GM23338 (cell line): ENCODE measurements around the gene FOXJ1. TPM values are rescaled to one million over a fixed set of nuclear protein-coding genes. Genes with fewer than 3 reads are reported as not detected.

Experiments
- ATAC-seq: fragments of 200-7000 bp; cut with Tn5 transposase; 3 replicates; pipeline ENCODE4 v1.9.1; 2020
- DNase-seq: peaks from one replicate; pipeline ENCODE4 v3.0.0-alpha.2; 2015; ENCODE audit warnings: low spot score
- H2AFZ ChIP-seq: fragments of 200-600 bp; sonication (generic); 2 replicates; pipeline ENCODE4 v1.8.0; 2016; ENCODE audit warnings: antibody characterized with exemption, mild to moderate bottlenecking, moderate library complexity
- H3F3A ChIP-seq: fragments of 200-600 bp; sonication (generic); replicated peaks from 2 replicates; pipeline ENCODE4 v1.8.0; 2017; ENCODE audit warnings: antibody characterized with exemption, mixed run types, low read depth
- H3K27ac ChIP-seq: fragments of 200-600 bp; sonication (generic); 2 replicates; pipeline ENCODE4 v1.6.1; 2016; ENCODE audit warnings: low read depth
- H3K27me3 ChIP-seq: fragments of 200-600 bp; sonication (generic); 2 replicates; pipeline ENCODE4 v1.8.0; 2016; ENCODE audit warnings: mild to moderate bottlenecking, mixed run types, moderate library complexity; ENCODE audit not compliant: insufficient read depth
- H3K36me3 ChIP-seq: fragments of 200-600 bp; sonication (generic); 2 replicates; pipeline ENCODE4 v1.8.0; 2016; ENCODE audit warnings: mild to moderate bottlenecking; ENCODE audit not compliant: insufficient read depth
- H3K4me1 ChIP-seq: fragments of 200-600 bp; sonication (generic); 2 replicates; pipeline ENCODE4 v1.8.0; 2016; ENCODE audit warnings: mild to moderate bottlenecking, moderate library complexity; ENCODE audit not compliant: insufficient read depth
- H3K4me2 ChIP-seq: fragments of 200-600 bp; sonication (generic); 2 replicates; pipeline ENCODE4 v1.7.1; 2017; ENCODE audit warnings: mixed run types
- H3K4me3 ChIP-seq: fragments of 200-600 bp; sonication (generic); 2 replicates; pipeline ENCODE4 v1.6.1; 2016; ENCODE audit warnings: mixed run types
- H3K79me2 ChIP-seq: fragments of 200-600 bp; sonication (generic); replicated peaks from 2 replicates; pipeline ENCODE4 v1.8.0; 2017; ENCODE audit warnings: mild to moderate bottlenecking; ENCODE audit not compliant: insufficient read depth
- H3K9me2 ChIP-seq: fragments of 200-600 bp; sonication (generic); 2 replicates; pipeline ENCODE4 v1.8.0; 2017; ENCODE audit not compliant: insufficient read depth
- H4K20me1 ChIP-seq: fragments of 200-600 bp; sonication (generic); replicated peaks from 2 replicates; pipeline ENCODE4 v1.8.0; 2017; ENCODE audit warnings: mild to moderate bottlenecking; ENCODE audit not compliant: insufficient read depth
- H3K27ac Mint-ChIP-seq: 2 replicates; pipeline ENCODE4 v1.8.0; 2020; ENCODE audit warnings: inconsistent platforms, mild to moderate bottlenecking, moderate library complexity, mixed read lengths
- H3K27me3 Mint-ChIP-seq: 3 replicates; pipeline ENCODE4 v1.8.0; 2022; ENCODE audit warnings: low read depth, mild to moderate bottlenecking, moderate library complexity, mixed read lengths, inconsistent platforms; ENCODE audit not compliant: insufficient read depth, poor library complexity
- H3K36me3 Mint-ChIP-seq: 3 replicates; pipeline ENCODE4 v1.8.0; 2021; ENCODE audit warnings: low read depth, mild to moderate bottlenecking, inconsistent platforms, moderate library complexity, mixed read lengths
- H3K4me1 Mint-ChIP-seq: 3 replicates; pipeline ENCODE4 v1.8.0; 2020; ENCODE audit warnings: mild to moderate bottlenecking, inconsistent platforms, mixed read lengths
- H3K4me3 Mint-ChIP-seq: 3 replicates; pipeline ENCODE4 v1.8.0; 2021; ENCODE audit warnings: moderate library complexity, mild to moderate bottlenecking, inconsistent platforms, mixed read lengths
- H3K9me3 Mint-ChIP-seq: 3 replicates; pipeline ENCODE4 v1.8.0; 2020; ENCODE audit warnings: moderate library complexity, mild to moderate bottlenecking, inconsistent platforms, mixed read lengths
- CREB1 ChIP-seq: fragments of 250-450 bp; sonication (Bioruptor Pico); IDR thresholded peaks from 2 replicates; pipeline ENCODE4 v1.5.0; 2020; ENCODE audit warnings: low read depth, mild to moderate bottlenecking, moderate library complexity
- ETS1 ChIP-seq: IDR thresholded peaks from 2 replicates; pipeline ENCODE4 v1.6.1; 2016; ENCODE audit warnings: antibody characterized with exemption
- JUNB ChIP-seq: IDR thresholded peaks from one replicate; pipeline ENCODE4 v1.6.1; 2016; ENCODE audit warnings: antibody characterized with exemption; ENCODE audit not compliant: unreplicated experiment
- NANOG ChIP-seq: IDR thresholded peaks from 2 replicates; pipeline ENCODE4 v1.6.1; 2016; ENCODE audit warnings: antibody characterized with exemption, borderline replicate concordance
- POLR2AphosphoS5 ChIP-seq: IDR thresholded peaks from 2 replicates; pipeline ENCODE4 v1.6.1; 2016; ENCODE audit warnings: antibody characterized with exemption, low read depth
- STAT1 ChIP-seq: IDR thresholded peaks from one replicate; pipeline ENCODE4 v1.6.1; 2016; ENCODE audit warnings: antibody characterized with exemption; ENCODE audit not compliant: unreplicated experiment
- polyA plus RNA-seq: library from polyadenylated mRNA; unstranded; fragments of >200 nt; fragmentation: Nextera tagmentation; extraction: Ambion mirVana; gene quantifications from 2 replicates; pipeline ENCODE4 v1.2.1, GENCODE V29; 2016
- total RNA-seq: library from RNA; depleted of rRNA; stranded (reverse); fragments of >200 nt; shearing (Covaris generic); gene quantifications from 2 replicates; pipeline ENCODE4 v1.2.3, GENCODE V29; 2014
- TF ChIP-seq, protein P1 (sequence below): fragments of 250-450 bp; sonication (Bioruptor Pico); IDR thresholded peaks from 2 replicates; pipeline ENCODE4 v1.5.0; 2020; ENCODE audit warnings: mild to moderate bottlenecking, moderate library complexity
- TF ChIP-seq, protein P2 (sequence below): IDR thresholded peaks from one replicate; pipeline ENCODE4 v1.6.1; 2018; ENCODE audit warnings: antibody characterized with exemption; ENCODE audit not compliant: unreplicated experiment

The FOXJ1 gene
- total and polyA plus RNA-seq, 2 experiments from 2014 or later: 2.3 to 12.3 TPM

- H3K4me1 ChIP-seq: peaks cover 29% of the 10 kb centered on the region; the same call in 1 of the 2 replicates
- no peaks in the 10 kb centered on the region for H3K79me2 ChIP-seq
- DNase-seq (peak; percentile 72), ATAC-seq (peak; percentile 41)
- peak overlapping the region; percentile 63 for H2AFZ ChIP-seq
- H3F3A ChIP-seq: peaks cover 16% of the 10 kb centered on the region
- no peaks in the 10 kb centered on the region for H4K20me1 ChIP-seq
- Mint-ChIP-seq H3K36me3 (no peaks in the 10 kb centered on the region), H3K4me1 (peaks cover 31% of the 10 kb centered on the region), H3K9me3 (no peaks in the 10 kb centered on the region; the same call in 2 of the 3 replicates), H3K4me3 (peak overlapping the region; percentile 44; the same call in 2 of the 3 replicates), H3K27me3 (peaks cover 23% of the 10 kb centered on the region), H3K27ac (peak overlapping the region; percentile 81)
- H3K9me2 ChIP-seq: no peaks in the 10 kb centered on the region
- 0 out of 2 replicates have a peak, but pooled peaks cover 4% of the 10 kb centered on the region for H3K27me3 ChIP-seq
- peak overlapping the region; percentile 53 for H3K4me3 ChIP-seq
- TF ChIP-seq STAT1 (no peak), POLR2AphosphoS5 (no peak; the same call in 1 of the 2 replicates)
- H3K27ac ChIP-seq: no peak overlapping the region
- H3K4me2 ChIP-seq: peak overlapping the region; percentile 78
- H3K36me3 ChIP-seq: no peaks in the 10 kb centered on the region
These were observed 19.1 kb downstream of the FOXJ1 start for GRCh38 chr17:76121932-76122430.

GRCh38 chr17:76120658-76121008, 20.4 kb downstream of the FOXJ1 start:
- Histone ChIP-seq H2AFZ (peak overlapping the region; percentile 81; the same call in 1 of the 2 replicates), H3K4me2 (peak overlapping the region; percentile 68), H3K4me3 (no peak overlapping the region), H3K4me1 (peaks cover 29% of the 10 kb centered on the region; the same call in 1 of the 2 replicates), H3F3A (peaks cover 14% of the 10 kb centered on the region), H3K27ac (no peak overlapping the region), H3K79me2 (no peaks in the 10 kb centered on the region), H3K27me3 (0 out of 2 replicates have a peak, but pooled peaks cover 4% of the 10 kb centered on the region), H3K36me3 (no peaks in the 10 kb centered on the region), H3K9me2 (no peaks in the 10 kb centered on the region), H4K20me1 (no peaks in the 10 kb centered on the region)
- H3K4me1 Mint-ChIP-seq: peaks cover 25% of the 10 kb centered on the region
- H3K27me3 Mint-ChIP-seq: peaks cover 24% of the 10 kb centered on the region
- TF ChIP-seq, protein P1, sequence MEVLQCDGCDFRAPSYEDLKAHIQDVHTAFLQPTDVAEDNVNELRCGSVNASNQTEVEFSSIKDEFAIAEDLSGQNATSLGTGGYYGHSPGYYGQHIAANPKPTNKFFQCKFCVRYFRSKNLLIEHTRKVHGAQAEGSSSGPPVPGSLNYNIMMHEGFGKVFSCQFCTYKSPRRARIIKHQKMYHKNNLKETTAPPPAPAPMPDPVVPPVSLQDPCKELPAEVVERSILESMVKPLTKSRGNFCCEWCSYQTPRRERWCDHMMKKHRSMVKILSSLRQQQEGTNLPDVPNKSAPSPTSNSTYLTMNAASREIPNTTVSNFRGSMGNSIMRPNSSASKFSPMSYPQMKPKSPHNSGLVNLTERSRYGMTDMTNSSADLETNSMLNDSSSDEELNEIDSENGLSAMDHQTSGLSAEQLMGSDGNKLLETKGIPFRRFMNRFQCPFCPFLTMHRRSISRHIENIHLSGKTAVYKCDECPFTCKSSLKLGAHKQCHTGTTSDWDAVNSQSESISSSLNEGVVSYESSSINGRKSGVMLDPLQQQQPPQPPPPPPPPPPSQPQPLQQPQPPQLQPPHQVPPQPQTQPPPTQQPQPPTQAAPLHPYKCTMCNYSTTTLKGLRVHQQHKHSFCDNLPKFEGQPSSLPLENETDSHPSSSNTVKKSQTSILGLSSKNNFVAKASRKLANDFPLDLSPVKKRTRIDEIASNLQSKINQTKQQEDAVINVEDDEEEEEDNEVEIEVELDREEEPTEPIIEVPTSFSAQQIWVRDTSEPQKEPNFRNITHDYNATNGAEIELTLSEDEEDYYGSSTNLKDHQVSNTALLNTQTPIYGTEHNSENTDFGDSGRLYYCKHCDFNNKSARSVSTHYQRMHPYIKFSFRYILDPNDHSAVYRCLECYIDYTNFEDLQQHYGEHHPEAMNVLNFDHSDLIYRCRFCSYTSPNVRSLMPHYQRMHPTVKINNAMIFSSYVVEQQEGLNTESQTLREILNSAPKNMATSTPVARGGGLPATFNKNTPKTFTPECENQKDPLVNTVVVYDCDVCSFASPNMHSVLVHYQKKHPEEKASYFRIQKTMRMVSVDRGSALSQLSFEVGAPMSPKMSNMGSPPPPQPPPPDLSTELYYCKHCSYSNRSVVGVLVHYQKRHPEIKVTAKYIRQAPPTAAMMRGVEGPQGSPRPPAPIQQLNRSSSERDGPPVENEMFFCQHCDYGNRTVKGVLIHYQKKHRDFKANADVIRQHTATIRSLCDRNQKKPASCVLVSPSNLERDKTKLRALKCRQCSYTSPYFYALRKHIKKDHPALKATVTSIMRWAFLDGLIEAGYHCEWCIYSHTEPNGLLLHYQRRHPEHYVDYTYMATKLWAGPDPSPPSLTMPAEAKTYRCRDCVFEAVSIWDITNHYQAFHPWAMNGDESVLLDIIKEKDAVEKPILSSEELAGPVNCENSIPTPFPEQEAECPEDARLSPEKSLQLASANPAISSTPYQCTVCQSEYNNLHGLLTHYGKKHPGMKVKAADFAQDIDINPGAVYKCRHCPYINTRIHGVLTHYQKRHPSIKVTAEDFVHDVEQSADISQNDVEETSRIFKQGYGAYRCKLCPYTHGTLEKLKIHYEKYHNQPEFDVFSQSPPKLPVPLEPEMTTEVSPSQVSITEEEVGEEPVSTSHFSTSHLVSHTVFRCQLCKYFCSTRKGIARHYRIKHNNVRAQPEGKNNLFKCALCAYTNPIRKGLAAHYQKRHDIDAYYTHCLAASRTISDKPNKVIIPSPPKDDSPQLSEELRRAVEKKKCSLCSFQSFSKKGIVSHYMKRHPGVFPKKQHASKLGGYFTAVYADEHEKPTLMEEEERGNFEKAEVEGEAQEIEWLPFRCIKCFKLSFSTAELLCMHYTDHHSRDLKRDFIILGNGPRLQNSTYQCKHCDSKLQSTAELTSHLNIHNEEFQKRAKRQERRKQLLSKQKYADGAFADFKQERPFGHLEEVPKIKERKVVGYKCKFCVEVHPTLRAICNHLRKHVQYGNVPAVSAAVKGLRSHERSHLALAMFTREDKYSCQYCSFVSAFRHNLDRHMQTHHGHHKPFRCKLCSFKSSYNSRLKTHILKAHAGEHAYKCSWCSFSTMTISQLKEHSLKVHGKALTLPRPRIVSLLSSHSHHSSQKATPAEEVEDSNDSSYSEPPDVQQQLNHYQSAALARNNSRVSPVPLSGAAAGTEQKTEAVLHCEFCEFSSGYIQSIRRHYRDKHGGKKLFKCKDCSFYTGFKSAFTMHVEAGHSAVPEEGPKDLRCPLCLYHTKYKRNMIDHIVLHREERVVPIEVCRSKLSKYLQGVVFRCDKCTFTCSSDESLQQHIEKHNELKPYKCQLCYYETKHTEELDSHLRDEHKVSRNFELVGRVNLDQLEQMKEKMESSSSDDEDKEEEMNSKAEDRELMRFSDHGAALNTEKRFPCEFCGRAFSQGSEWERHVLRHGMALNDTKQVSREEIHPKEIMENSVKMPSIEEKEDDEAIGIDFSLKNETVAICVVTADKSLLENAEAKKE (CRISPR knock-in tag): no peak
- no peak for TF ChIP-seq JUNB
- TF ChIP-seq NANOG: no peak
- TF ChIP-seq CREB1 (CRISPR knock-in tag): no peak
- TF ChIP-seq ETS1: no peak
- TF ChIP-seq, protein P2, sequence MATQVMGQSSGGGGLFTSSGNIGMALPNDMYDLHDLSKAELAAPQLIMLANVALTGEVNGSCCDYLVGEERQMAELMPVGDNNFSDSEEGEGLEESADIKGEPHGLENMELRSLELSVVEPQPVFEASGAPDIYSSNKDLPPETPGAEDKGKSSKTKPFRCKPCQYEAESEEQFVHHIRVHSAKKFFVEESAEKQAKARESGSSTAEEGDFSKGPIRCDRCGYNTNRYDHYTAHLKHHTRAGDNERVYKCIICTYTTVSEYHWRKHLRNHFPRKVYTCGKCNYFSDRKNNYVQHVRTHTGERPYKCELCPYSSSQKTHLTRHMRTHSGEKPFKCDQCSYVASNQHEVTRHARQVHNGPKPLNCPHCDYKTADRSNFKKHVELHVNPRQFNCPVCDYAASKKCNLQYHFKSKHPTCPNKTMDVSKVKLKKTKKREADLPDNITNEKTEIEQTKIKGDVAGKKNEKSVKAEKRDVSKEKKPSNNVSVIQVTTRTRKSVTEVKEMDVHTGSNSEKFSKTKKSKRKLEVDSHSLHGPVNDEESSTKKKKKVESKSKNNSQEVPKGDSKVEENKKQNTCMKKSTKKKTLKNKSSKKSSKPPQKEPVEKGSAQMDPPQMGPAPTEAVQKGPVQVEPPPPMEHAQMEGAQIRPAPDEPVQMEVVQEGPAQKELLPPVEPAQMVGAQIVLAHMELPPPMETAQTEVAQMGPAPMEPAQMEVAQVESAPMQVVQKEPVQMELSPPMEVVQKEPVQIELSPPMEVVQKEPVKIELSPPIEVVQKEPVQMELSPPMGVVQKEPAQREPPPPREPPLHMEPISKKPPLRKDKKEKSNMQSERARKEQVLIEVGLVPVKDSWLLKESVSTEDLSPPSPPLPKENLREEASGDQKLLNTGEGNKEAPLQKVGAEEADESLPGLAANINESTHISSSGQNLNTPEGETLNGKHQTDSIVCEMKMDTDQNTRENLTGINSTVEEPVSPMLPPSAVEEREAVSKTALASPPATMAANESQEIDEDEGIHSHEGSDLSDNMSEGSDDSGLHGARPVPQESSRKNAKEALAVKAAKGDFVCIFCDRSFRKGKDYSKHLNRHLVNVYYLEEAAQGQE: no peak
- no peak for DNase-seq
- ATAC-seq: no peak
- H3K27ac Mint-ChIP-seq: peak overlapping the region; percentile 37; the same call in 1 of the 2 replicates
- H3K36me3 Mint-ChIP-seq: no peaks in the 10 kb centered on the region
- H3K9me3 Mint-ChIP-seq: no peaks in the 10 kb centered on the region; the same call in 2 of the 3 replicates
- H3K4me3 Mint-ChIP-seq: peak overlapping the region; percentile 33
